Upper lobe of left lung (tissue), 4 donors: ENCODE data around the gene STK36.

Source experiments
- CTCF ChIP-seq, 6 experiments: fragments of 450-650 bp in 4 of 6; fragments of 200-600 bp in 2 of 6; sonication (generic) in 2 of 6; IDR thresholded peaks; one replicate each; pipeline ENCODE4 v1.5.1; 2016 to 2019; ENCODE audit warnings: antibody characterized with exemption in 6 of 6
- EP300 ChIP-seq, 4 donors: sonication (generic); formaldehyde crosslinking; IDR thresholded peaks; one replicate each; pipeline ENCODE4 v1.5.1; 2017; ENCODE audit warnings: antibody characterized with exemption in 4 of 4, control low read depth in 2 of 4
- POLR2A ChIP-seq, 4 donors: fragments of 450-650 bp; IDR thresholded peaks; one replicate each; pipeline ENCODE4 v1.5.1; 2016 to 2017; ENCODE audit warnings: antibody characterized with exemption in 4 of 4, mild to moderate bottlenecking in 2 of 4

GRCh38 chr2:218664653-218665052, 7.2 kb upstream of the STK36 start:
- no peak for TF ChIP-seq CTCF (IDR thresholded peaks at IDR 0.05)
- no peak for TF ChIP-seq EP300 (IDR thresholded peaks at IDR 0.05)
- TF ChIP-seq POLR2A (IDR thresholded peaks at IDR 0.05) = no peak
